ENCODE data around the gene RYR2.

GRCh38 chr1:237261198-237261597 lies 219.2 kb downstream of the RYR2 start:
- TF ChIP-seq GATA2 (IDR thresholded peaks at IDR 0.05; ENCODE audit: low read depth, low read length) (peak; percentile 93), GATA3 (IDR thresholded peaks at IDR 0.05; ENCODE audit: low read depth, low read length) (peak; percentile 87)

Data from SH-SY5Y (cell line).